Erythroblast (primary cell): ENCODE measurements around the gene RHBDF1.

Experiments
- GATA1 ChIP-seq: IDR thresholded peaks from 2 replicates; pipeline ENCODE4 v1.6.1; 2011; ENCODE audit warnings: low read depth, mild to moderate bottlenecking, control low read depth, low read length, moderate library complexity
- POLR2A ChIP-seq: IDR thresholded peaks from 2 replicates; pipeline ENCODE4 v1.6.1; 2011; ENCODE audit warnings: mild to moderate bottlenecking, low read length

DNA sequence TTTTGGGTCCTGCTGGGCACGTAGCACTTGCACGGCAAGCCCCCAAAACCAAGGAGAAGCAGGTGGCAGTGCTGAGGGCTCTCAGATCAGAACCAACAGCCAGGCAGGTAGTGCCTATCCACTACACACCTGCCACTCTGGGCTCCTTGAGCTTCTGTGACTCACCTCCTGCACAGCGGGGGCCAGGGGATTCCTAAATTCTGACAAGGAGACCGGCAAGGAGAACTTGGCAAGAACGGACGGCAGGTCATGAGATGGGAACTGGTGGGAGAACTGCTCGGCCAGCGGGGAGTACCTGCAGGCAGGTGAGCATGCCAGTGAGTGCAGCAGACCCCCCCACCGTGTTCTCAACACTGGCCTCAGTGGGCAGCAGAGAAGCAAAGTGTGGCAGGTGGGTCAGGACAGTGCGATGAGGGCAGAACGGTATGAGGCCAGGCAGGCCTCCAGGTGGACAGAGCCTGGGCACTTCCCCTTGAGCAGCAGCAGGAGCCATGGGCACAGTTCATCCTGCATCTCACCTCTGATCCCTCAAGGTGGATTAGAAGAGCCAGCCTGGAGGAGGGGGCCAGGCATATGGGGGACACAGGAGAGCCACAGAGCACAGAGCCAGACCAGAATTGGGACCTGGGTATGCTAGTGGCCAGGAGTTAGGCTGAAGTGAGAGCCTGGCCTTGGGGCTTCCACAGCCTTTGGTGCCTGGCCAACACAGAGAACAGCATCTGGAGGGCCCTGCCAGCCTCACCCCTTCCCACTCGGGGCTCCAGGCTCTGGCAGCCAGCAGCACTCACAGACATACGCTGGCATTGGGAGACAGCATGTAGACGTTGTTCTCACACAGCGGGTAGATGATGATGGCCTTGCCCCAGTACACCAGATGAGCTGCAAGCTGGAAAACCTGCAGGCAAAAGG, 20.3 kb upstream of the RHBDF1 start:
- no peak for TF ChIP-seq POLR2A
- no peak for TF ChIP-seq GATA1
